Cardiac ventricle fibroblast (primary cell): Measurements from ENCODE around the gene PGAP1. TPM values are rescaled to one million over a fixed set of nuclear protein-coding genes. Genes with fewer than 3 reads are reported as not detected.

Source experiments
- total RNA-seq: library from RNA; depleted of rRNA; stranded (reverse); fragments of >200 nt; gene quantifications from 2 replicates; pipeline ENCODE4 v1.2.3, GENCODE V29; 2015

Gene PGAP1, protein sequence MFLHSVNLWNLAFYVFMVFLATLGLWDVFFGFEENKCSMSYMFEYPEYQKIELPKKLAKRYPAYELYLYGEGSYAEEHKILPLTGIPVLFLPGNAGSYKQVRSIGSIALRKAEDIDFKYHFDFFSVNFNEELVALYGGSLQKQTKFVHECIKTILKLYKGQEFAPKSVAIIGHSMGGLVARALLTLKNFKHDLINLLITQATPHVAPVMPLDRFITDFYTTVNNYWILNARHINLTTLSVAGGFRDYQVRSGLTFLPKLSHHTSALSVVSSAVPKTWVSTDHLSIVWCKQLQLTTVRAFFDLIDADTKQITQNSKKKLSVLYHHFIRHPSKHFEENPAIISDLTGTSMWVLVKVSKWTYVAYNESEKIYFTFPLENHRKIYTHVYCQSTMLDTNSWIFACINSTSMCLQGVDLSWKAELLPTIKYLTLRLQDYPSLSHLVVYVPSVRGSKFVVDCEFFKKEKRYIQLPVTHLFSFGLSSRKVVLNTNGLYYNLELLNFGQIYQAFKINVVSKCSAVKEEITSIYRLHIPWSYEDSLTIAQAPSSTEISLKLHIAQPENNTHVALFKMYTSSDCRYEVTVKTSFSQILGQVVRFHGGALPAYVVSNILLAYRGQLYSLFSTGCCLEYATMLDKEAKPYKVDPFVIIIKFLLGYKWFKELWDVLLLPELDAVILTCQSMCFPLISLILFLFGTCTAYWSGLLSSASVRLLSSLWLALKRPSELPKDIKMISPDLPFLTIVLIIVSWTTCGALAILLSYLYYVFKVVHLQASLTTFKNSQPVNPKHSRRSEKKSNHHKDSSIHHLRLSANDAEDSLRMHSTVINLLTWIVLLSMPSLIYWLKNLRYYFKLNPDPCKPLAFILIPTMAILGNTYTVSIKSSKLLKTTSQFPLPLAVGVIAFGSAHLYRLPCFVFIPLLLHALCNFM
- total RNA-seq = 5.6 and 6.4 TPM in 2 replicates

DNA sequence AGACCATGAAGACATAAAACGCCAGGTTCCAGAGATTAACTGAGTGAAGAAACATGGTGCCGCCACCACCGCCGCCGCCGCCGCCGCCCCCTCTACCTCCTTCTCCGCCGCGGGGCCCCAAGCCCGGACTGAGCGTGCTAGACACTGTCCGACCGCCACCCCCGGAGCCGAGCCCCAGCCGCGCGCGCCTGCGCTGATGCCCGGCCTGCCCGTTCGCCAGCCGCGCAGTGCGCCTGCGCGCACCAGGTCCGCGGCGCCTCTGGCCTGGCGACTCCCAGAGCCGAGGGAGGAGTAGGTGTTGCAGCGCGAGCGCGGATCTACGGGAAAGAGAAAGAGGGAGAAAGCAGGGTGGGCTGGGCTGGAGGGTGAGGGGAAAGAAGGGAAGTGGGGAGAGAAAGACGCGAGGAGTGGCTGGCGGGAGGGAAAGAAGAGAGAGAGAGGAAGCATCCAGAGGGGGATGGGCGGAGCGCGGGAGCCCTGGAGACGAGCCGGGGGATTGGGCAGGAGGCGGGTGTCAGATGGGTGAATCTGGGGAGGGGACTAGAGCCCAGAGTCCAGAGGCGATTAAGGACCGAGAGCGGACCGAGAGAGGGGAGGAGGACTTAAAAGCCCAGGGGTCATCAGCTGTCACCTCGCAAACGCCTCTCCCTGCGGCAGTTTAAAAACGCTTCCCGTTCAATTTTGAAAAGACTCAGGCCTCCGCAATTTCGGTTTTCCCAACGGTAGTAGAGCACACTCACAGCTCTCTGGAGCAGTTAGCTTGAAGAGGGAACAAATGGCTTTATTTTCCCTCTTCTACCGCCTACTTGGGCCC is at the start of gene PGAP1:
Gene PGAP1, minus strand, starts transcription at position 146 of the 814 bp plus-strand sequence. Its CDS starts 91 bp downstream, at position 55.

DNA sequence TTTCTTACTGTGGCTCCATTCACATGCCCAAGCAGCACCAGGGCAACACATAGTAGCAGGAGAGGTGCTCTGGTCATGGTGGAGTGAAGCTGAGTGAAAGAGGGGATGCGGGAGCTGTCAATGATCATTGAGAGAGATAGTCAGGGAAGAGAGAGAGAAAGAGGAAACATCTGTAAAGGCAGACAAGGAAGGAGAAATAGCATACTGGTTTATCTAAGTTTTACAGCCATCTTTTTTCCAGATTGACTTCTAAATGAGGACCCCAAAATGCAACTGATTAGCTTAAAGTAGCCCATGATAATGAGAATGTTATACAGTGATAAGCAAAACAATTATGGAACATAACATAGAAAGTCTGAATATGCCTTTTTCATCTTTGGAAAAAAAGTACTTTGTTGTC is 117.2 kb downstream of the PGAP1 start, which contains the start of gene C2orf66:
Gene C2orf66, minus strand, starts transcription at position 96 of the 400 bp plus-strand sequence. Its CDS starts 19 bp downstream, at position 77.

Other genes with a start within 250 kb of the PGAP1 start
- gene GTF3C3, start 127.0 kb downstream of the PGAP1 start, total RNA-seq = 18.6 and 27.6 TPM in 2 replicates
- 0.20 and 0.56 TPM in 2 replicates for gene C2orf66, start 117.4 kb downstream of the PGAP1 start, total RNA-seq